H9 (cell line): ENCODE data around the gene SLC1A4. TPM values are rescaled to one million over a fixed set of nuclear protein-coding genes. Genes with fewer than 3 reads are reported as not detected.
A peak's percentile ranks its signal among the peaks of the same experiment; 100 is the strongest.

Source experiments
- DNase-seq: peaks from one replicate; pipeline ENCODE4 v3.0.0-alpha.2; 2017
- H2AFZ ChIP-seq: one replicate; pipeline ENCODE4 v1.6.1; 2013; ENCODE audit warnings: mild to moderate bottlenecking, low read length, control low read depth, moderate library complexity
- H2AK5ac ChIP-seq: 2 replicates; pipeline ENCODE4 v1.6.1; 2013; ENCODE audit warnings: low read length, control low read depth, mixed read lengths; ENCODE audit not compliant: insufficient read length
- H2BK120ac ChIP-seq: one replicate; pipeline ENCODE4 v1.6.1; 2013; ENCODE audit warnings: low read depth, mild to moderate bottlenecking, low read length, control low read depth, inconsistent platforms; ENCODE audit not compliant: poor library complexity, severe bottlenecking
- H2BK12ac ChIP-seq: 2 replicates; pipeline ENCODE4 v1.6.1; 2013; ENCODE audit warnings: low read length, control low read depth, mixed read lengths, low read depth; ENCODE audit not compliant: insufficient read length
- H2BK15ac ChIP-seq: 2 replicates; pipeline ENCODE4 v1.6.1; 2013; ENCODE audit warnings: low read depth, low read length, control low read depth
- H2BK20ac ChIP-seq: one replicate; pipeline ENCODE4 v1.6.1; 2013; ENCODE audit warnings: low read depth, mild to moderate bottlenecking, low read length, control low read depth, inconsistent platforms; ENCODE audit not compliant: poor library complexity, severe bottlenecking
- H2BK5ac ChIP-seq: 2 replicates; pipeline ENCODE4 v1.6.1; 2013; ENCODE audit warnings: low read length, control low read depth, mixed read lengths; ENCODE audit not compliant: insufficient read length
- H3K14ac ChIP-seq: 2 replicates; pipeline ENCODE4 v1.6.1; 2013; ENCODE audit warnings: low read length, control low read depth; ENCODE audit not compliant: insufficient read depth
- H3K18ac ChIP-seq: 2 replicates; pipeline ENCODE4 v1.6.1; 2013; ENCODE audit warnings: low read depth, mild to moderate bottlenecking, mixed read lengths, low read length, control low read depth; ENCODE audit not compliant: insufficient read length
- H3K23ac ChIP-seq: 2 replicates; pipeline ENCODE4 v1.6.1; 2013; ENCODE audit warnings: low read length, control low read depth, mixed read lengths, low read depth; ENCODE audit not compliant: insufficient read length
- H3K23me2 ChIP-seq: 2 replicates; pipeline ENCODE4 v1.6.1; 2013; ENCODE audit warnings: low read depth, mild to moderate bottlenecking, mixed read lengths, low read length, control low read depth; ENCODE audit not compliant: insufficient read length, poor library complexity, severe bottlenecking
- H3K27ac ChIP-seq: 2 replicates; pipeline ENCODE4 v1.5.1; 2013; ENCODE audit warnings: low read length, control low read depth, mixed read lengths, low read depth; ENCODE audit not compliant: insufficient read length
- H3K27me3 ChIP-seq: 2 replicates; pipeline ENCODE4 v1.6.1; 2013; ENCODE audit warnings: low read length, control low read depth, inconsistent platforms; ENCODE audit not compliant: insufficient read depth
- H3K4ac ChIP-seq: 2 replicates; pipeline ENCODE4 v1.6.1; 2013; ENCODE audit warnings: low read depth, mild to moderate bottlenecking, control low read depth, inconsistent platforms, low read length, moderate library complexity
- H3K4me1 ChIP-seq: 2 replicates; pipeline ENCODE4 v1.6.1; 2013; ENCODE audit warnings: low read length, control low read depth, inconsistent platforms; ENCODE audit not compliant: insufficient read depth
- H3K4me2 ChIP-seq: 2 replicates; pipeline ENCODE4 v1.6.1; 2013; ENCODE audit warnings: low read length, control low read depth, mixed read lengths; ENCODE audit not compliant: insufficient read length, insufficient read depth
- H3K56ac ChIP-seq: 2 replicates; pipeline ENCODE4 v1.6.1; 2013; ENCODE audit warnings: low read depth, mild to moderate bottlenecking, mixed read lengths, low read length, control low read depth; ENCODE audit not compliant: insufficient read length
- H3K79me1 ChIP-seq: 2 replicates; pipeline ENCODE4 v1.6.1; 2013; ENCODE audit warnings: low read depth, mild to moderate bottlenecking, moderate library complexity, low read length, control low read depth, inconsistent platforms; ENCODE audit not compliant: insufficient read depth, poor library complexity, severe bottlenecking
- H3K79me2 ChIP-seq: 2 replicates; pipeline ENCODE4 v1.6.1; 2013; ENCODE audit warnings: low read length, control low read depth, inconsistent platforms; ENCODE audit not compliant: insufficient read depth
- H3K9ac ChIP-seq: 2 replicates; pipeline ENCODE4 v1.6.1; 2013; ENCODE audit warnings: low read length, control low read depth, mixed read lengths; ENCODE audit not compliant: insufficient read length; ENCODE audit errors: extremely low read depth
- H3K9me3 ChIP-seq: one replicate; pipeline ENCODE4 v1.6.1; 2013; ENCODE audit warnings: low read depth, low read length, inconsistent platforms; ENCODE audit not compliant: control insufficient read depth
- H3T11ph ChIP-seq: one replicate; pipeline ENCODE4 v1.6.1; 2013; ENCODE audit warnings: mild to moderate bottlenecking, low read length, control low read depth, inconsistent platforms
- H4K20me1 ChIP-seq: one replicate; pipeline ENCODE4 v1.6.1; 2013; ENCODE audit not compliant: control insufficient read depth, insufficient read length, insufficient read depth
- H4K5ac ChIP-seq: 2 replicates; pipeline ENCODE4 v1.6.1; 2013; ENCODE audit warnings: low read depth, mild to moderate bottlenecking, mixed read lengths, low read length, control low read depth; ENCODE audit not compliant: insufficient read length
- H4K8ac ChIP-seq: replicated peaks from 2 replicates; pipeline ENCODE4 v1.6.1; 2013; ENCODE audit warnings: low read length, control low read depth, mixed read lengths, low read depth; ENCODE audit not compliant: insufficient read length
- H4K91ac ChIP-seq: 2 replicates; pipeline ENCODE4 v1.6.1; 2013; ENCODE audit warnings: low read depth, mild to moderate bottlenecking, moderate library complexity, mixed read lengths, low read length, control low read depth; ENCODE audit not compliant: insufficient read length
- H3K27ac Mint-ChIP-seq, 3 experiments: 2 replicates in 2 of 3; 3 replicates in 1 of 3; pipeline ENCODE4 v1.8.0; 2020 to 2021; ENCODE audit warnings: mixed read lengths in 3 of 3, mild to moderate bottlenecking in 1 of 3, moderate library complexity in 1 of 3
- H3K27me3 Mint-ChIP-seq: 2 replicates; pipeline ENCODE4 v1.8.0; 2021; ENCODE audit warnings: low read depth, mild to moderate bottlenecking, moderate library complexity, mixed read lengths
- H3K36me3 Mint-ChIP-seq, 3 experiments: 2 replicates in 2 of 3; 3 replicates in 1 of 3; pipeline ENCODE4 v1.8.0; 2020 to 2021; ENCODE audit warnings: low read depth in 3 of 3, mixed read lengths in 3 of 3; ENCODE audit not compliant: insufficient read depth in 1 of 3
- H3K4me1 Mint-ChIP-seq, 2 experiments: 2 replicates each; pipeline ENCODE4 v1.8.0; 2020; ENCODE audit warnings: mixed read lengths in 2 of 2
- H3K4me3 Mint-ChIP-seq, 2 experiments: 2 replicates in 1 of 2; 3 replicates in 1 of 2; pipeline ENCODE4 v1.8.0; 2020 to 2021; ENCODE audit warnings: mild to moderate bottlenecking in 2 of 2, mixed read lengths in 2 of 2, moderate library complexity in 1 of 2
- H3K9me3 Mint-ChIP-seq, 2 experiments: 2 replicates in 1 of 2; 3 replicates in 1 of 2; pipeline ENCODE4 v1.8.0; 2020; ENCODE audit warnings: mild to moderate bottlenecking in 2 of 2, mixed read lengths in 2 of 2, moderate library complexity in 1 of 2
- CTCF ChIP-seq: fragments of 200-600 bp; sonication (generic); conservative IDR thresholded peaks from 3 replicates; pipeline ENCODE4 v1.8.0; 2021; ENCODE audit warnings: antibody characterized with exemption, mild to moderate bottlenecking
- WGBS: extraction: QIAGEN DNeasy Blood & Tissue Kit; methylation state at CpG from one replicate; pipeline ENCODE4 v1.1.7; 2013; ENCODE audit warnings: missing lambda C conversion rate, low lambda C conversion rate, mixed read lengths; ENCODE audit not compliant: insufficient read length; ENCODE audit errors: extremely low coverage; 5-methylcytosine and 5-hydroxymethylcytosine counted together
- total RNA-seq: library from RNA; stranded (reverse); gene quantifications from 2 replicates; pipeline ENCODE4 v1.2.1, GENCODE V29; 2021

Gene SLC1A4
- total RNA-seq, 1 experiment from 2014 or later = 1.9 TPM

DNA sequence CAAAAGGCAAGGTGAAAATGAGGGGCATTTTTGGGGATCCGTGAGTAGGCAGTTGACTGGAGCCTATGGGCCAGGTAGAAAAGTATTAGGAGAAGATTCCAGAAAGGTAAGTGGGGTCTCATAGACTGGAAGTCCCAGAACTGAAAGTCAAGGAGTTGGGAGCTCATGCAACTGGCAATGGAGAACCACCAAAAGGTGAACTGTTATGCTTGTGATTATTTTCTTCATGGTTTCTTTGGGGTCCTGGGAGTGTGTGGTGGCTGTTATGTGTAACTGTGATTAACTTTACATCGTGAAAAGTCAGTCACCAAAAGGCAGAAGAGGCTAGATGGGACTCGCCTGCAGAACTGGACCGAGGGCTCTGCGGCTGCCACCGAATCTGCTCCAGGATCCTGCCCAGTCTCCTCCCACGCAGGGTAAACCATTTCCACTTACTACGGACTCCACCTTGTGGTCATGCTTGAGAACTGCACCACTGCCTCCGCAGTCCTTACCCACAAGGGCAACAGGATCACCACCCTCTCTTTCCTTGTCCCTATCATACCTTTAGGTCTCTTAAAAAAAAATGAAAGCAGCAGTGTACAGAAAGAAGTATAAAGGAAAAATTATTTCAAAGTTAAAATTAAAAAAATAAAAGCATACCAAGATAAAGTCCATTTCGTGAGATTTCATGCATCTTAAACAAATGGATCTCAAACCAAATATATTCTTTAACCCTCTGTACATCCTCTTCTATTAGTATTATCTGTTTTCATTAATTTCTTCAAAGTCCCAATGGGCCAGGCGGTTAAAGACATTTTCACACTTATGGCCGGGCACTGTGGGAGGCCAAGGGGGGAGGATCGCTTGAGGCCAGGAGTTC is 51.4 kb downstream of the SLC1A4 start:
- H3K9me3 Mint-ChIP-seq = peaks cover 3 to 5% of the 10 kb centered on the region in 2 experiments; a peak in 2 of 5 replicates
- Histone ChIP-seq H2BK12ac (no peak overlapping the region), H3K4me1 (peaks cover 2% of the 10 kb centered on the region; the same call in 1 of the 2 replicates), H4K20me1 (no peaks in the 10 kb centered on the region), H2BK20ac (no peak overlapping the region), H3K79me1 (no peaks in the 10 kb centered on the region), H4K8ac (no peak overlapping the region), H3K14ac (no peak overlapping the region), H3K23me2 (no peaks in the 10 kb centered on the region), H4K5ac (no peak overlapping the region), H3K9me3 (no peaks in the 10 kb centered on the region), H3K56ac (no peak overlapping the region), H2AFZ (no peak overlapping the region), H2BK120ac (no peak overlapping the region), H2AK5ac (no peak overlapping the region), H3K4me2 (no peak overlapping the region), H4K91ac (no peak overlapping the region), H3K27ac (no peak overlapping the region), H3K9ac (no peak overlapping the region), H2BK5ac (no peak overlapping the region), H3K27me3 (no peaks in the 10 kb centered on the region), H3K4ac (no peak overlapping the region), H3K18ac (no peak overlapping the region), H3T11ph (no peak overlapping the region), H3K23ac (no peak overlapping the region), H3K79me2 (no peaks in the 10 kb centered on the region), H2BK15ac (no peak overlapping the region)
- no CpG with 5 or more reads among the region's 13 CpGs for WGBS
- peaks cover 3% of the 10 kb centered on the region for H3K27me3 Mint-ChIP-seq
- H3K4me3 Mint-ChIP-seq = no peak overlapping the region; a peak in 1 of 5 replicates
- DNase-seq = peak; percentile 74
- H3K27ac Mint-ChIP-seq = peak overlapping the region in 1 of 3 experiments; percentile 41; a peak in 1 of 7 replicates
- H3K36me3 Mint-ChIP-seq = peaks cover 26 to 48% (median 32%) of the 10 kb centered on the region in 3 experiments
- TF ChIP-seq CTCF = peak; percentile 90
- peaks cover 22 to 30% of the 10 kb centered on the region in 2 experiments for H3K4me1 Mint-ChIP-seq
